HEK293 (cell line): ENCODE measurements around the gene CYB5RL.

Experiments
- CTCF ChIA-PET: fragments of 350-600 bp; formaldehyde crosslinking; extraction: SDS; loops from one replicate; lab custom pipeline; 2021; ENCODE audit warnings: antibody characterized with exemption; lab: Yijun Ruan, JAX
- POLR2A ChIA-PET: fragments of 300-600 bp; formaldehyde crosslinking; extraction: SDS; loops from one replicate; lab custom pipeline; 2020; ENCODE audit warnings: antibody characterized with exemption, inconsistent platforms; lab: Yijun Ruan, JAX
- H3K27ac ChIP-seq: fragments of 200-500 bp; sonication (Bioruptor generic); 2 replicates; pipeline ENCODE4 v1.5.1; 2014; ENCODE audit warnings: low read depth, low read length, control low read depth, inconsistent platforms; ENCODE audit errors: extremely low read depth
- H3K36me3 ChIP-seq, 2 experiments: fragments of 200-500 bp in 1 of 2; sonication (Bioruptor generic) in 1 of 2; 1 replicate in 1 of 2; 2 replicates in 1 of 2; pipeline ENCODE4 v1.5.1; 2014 to 2017; ENCODE audit warnings: inconsistent platforms in 2 of 2, low read length in 2 of 2; ENCODE audit not compliant: control insufficient read depth in 2 of 2, insufficient read depth in 1 of 2
- H3K4me1 ChIP-seq: fragments of 200-500 bp; sonication (Bioruptor generic); 2 replicates; pipeline ENCODE4 v1.5.1; 2014; ENCODE audit warnings: mild to moderate bottlenecking, low read length, inconsistent platforms; ENCODE audit not compliant: control insufficient read depth, insufficient read depth
- H3K4me3 ChIP-seq: 2 replicates; pipeline ENCODE4 v1.5.1; 2011; ENCODE audit warnings: low read depth, mild to moderate bottlenecking, control low read depth, low read length, moderate library complexity
- H3K9me3 ChIP-seq: fragments of 200-500 bp; sonication (Bioruptor generic); 2 replicates; pipeline ENCODE4 v1.5.1; 2014; ENCODE audit warnings: low read depth, low read length, inconsistent platforms; ENCODE audit not compliant: control insufficient read depth, insufficient read depth
- MEIS1 ChIP-seq: sonication (generic); formaldehyde crosslinking; IDR thresholded peaks from 2 replicates; pipeline ENCODE4 v1.8.1; 2022; ENCODE audit warnings: missing genetic modification reagents, mild to moderate bottlenecking, borderline replicate concordance
- SETDB1 ChIP-seq: IDR thresholded peaks from one replicate; pipeline ENCODE4 v1.6.1; 2017; ENCODE audit warnings: mild to moderate bottlenecking, low read length, moderate library complexity, mixed read lengths; ENCODE audit not compliant: insufficient read length
- SP3 ChIP-seq: fragments of 450-650 bp; formaldehyde crosslinking; IDR thresholded peaks from 2 replicates; pipeline ENCODE4 v1.5.1; 2016; ENCODE audit warnings: missing biosample characterization, missing genetic modification characterization
- ZBTB1 ChIP-seq: fragments of 450-650 bp; formaldehyde crosslinking; IDR thresholded peaks from 2 replicates; pipeline ENCODE4 v1.5.1; 2016; ENCODE audit warnings: missing biosample characterization, missing genetic modification characterization
- ZNF10 ChIP-seq: fragments of 450-650 bp; formaldehyde crosslinking; IDR thresholded peaks from 2 replicates; pipeline ENCODE4 v1.5.1; 2017; ENCODE audit warnings: missing biosample characterization, missing genetic modification characterization
- ZNF16 ChIP-seq: fragments of 450-650 bp; formaldehyde crosslinking; IDR thresholded peaks from 2 replicates; pipeline ENCODE4 v1.5.1; 2016; ENCODE audit warnings: low read depth, missing biosample characterization, missing genetic modification characterization
- ZNF2 ChIP-seq: fragments of 450-650 bp; formaldehyde crosslinking; IDR thresholded peaks from 2 replicates; pipeline ENCODE4 v1.5.1; 2016; ENCODE audit warnings: missing biosample characterization, missing genetic modification characterization
- ZNF211 ChIP-seq: fragments of 450-650 bp; formaldehyde crosslinking; IDR thresholded peaks from 2 replicates; pipeline ENCODE4 v1.5.1; 2016; ENCODE audit warnings: low read depth, missing biosample characterization, missing genetic modification characterization
- ZNF23 ChIP-seq: fragments of 450-650 bp; formaldehyde crosslinking; IDR thresholded peaks from 2 replicates; pipeline ENCODE4 v1.5.1; 2016; ENCODE audit warnings: missing biosample characterization, missing genetic modification characterization, borderline replicate concordance
- ZNF248 ChIP-seq: fragments of 450-650 bp; formaldehyde crosslinking; IDR thresholded peaks from 2 replicates; pipeline ENCODE4 v1.5.1; 2017; ENCODE audit warnings: missing biosample characterization, missing genetic modification characterization
- ZNF404 ChIP-seq: fragments of 450-650 bp; formaldehyde crosslinking; IDR thresholded peaks from 2 replicates; pipeline ENCODE4 v1.5.1; 2017; ENCODE audit warnings: missing biosample characterization, missing genetic modification characterization
- ZNF48 ChIP-seq: fragments of 450-650 bp; formaldehyde crosslinking; IDR thresholded peaks from 2 replicates; pipeline ENCODE4 v1.5.1; 2016; ENCODE audit warnings: missing biosample characterization, missing genetic modification characterization
- ZNF529 ChIP-seq: fragments of 450-650 bp; formaldehyde crosslinking; IDR thresholded peaks from 2 replicates; pipeline ENCODE4 v1.5.1; 2017; ENCODE audit warnings: missing genetic modification characterization, missing biosample characterization; ENCODE audit not compliant: insufficient replicate concordance
- ZNF530 ChIP-seq: fragments of 450-650 bp; formaldehyde crosslinking; IDR thresholded peaks from 2 replicates; pipeline ENCODE4 v1.5.1; 2016; ENCODE audit warnings: low read depth, missing biosample characterization, missing genetic modification characterization
- ZNF664 ChIP-seq: fragments of 450-650 bp; formaldehyde crosslinking; IDR thresholded peaks from 2 replicates; pipeline ENCODE4 v1.5.1; 2016; ENCODE audit warnings: missing biosample characterization, missing genetic modification characterization
- TF ChIP-seq, protein P1 (sequence below): sonication (generic); formaldehyde crosslinking; IDR thresholded peaks from 2 replicates; pipeline ENCODE4 v1.8.1; 2022; ENCODE audit warnings: mild to moderate bottlenecking, moderate library complexity, missing genetic modification reagents
- TF ChIP-seq, protein P2 (sequence below): fragments of 450-650 bp; formaldehyde crosslinking; IDR thresholded peaks from 2 replicates; pipeline ENCODE4 v1.5.1; 2016; ENCODE audit warnings: missing biosample characterization, missing genetic modification characterization
- TF ChIP-seq, protein P3 (sequence below): fragments of 450-650 bp; formaldehyde crosslinking; IDR thresholded peaks from 2 replicates; pipeline ENCODE4 v1.5.0; 2017; ENCODE audit warnings: missing biosample characterization, missing genetic modification characterization, borderline replicate concordance
- TF ChIP-seq, protein P4 (sequence below): fragments of 450-650 bp; formaldehyde crosslinking; IDR thresholded peaks from 2 replicates; pipeline ENCODE4 v1.5.1; 2017; ENCODE audit warnings: missing biosample characterization, missing genetic modification characterization

CYB5RL gene

DNA sequence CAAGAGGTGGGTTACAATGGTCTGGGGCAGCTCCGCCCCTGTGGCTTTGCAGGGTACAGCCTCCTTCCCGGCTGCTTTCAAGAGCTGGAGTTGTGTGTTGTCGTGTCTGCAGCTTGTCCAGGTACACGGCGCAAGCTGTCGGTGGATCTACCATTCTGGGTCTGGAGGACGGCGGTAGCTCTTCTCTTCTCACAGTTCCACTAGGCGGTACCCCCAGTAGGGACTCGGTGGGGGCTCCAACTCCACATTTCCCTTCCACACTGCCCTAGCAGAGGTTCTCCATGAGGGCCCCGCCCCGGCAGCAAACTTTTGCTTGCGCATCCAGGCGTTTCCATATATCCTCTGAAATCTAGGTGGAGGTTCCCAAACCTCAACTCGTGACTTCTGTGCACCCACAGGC, 34.7 kb downstream of the CYB5RL start:
- Histone ChIP-seq H3K9me3 (no peaks in the 10 kb centered on the region), H3K36me3 (no peaks in the 10 kb centered on the region), H3K4me1 (no peaks in the 10 kb centered on the region; the same call in 1 of the 2 replicates), H3K27ac (no peak overlapping the region), H3K4me3 (no peak overlapping the region)
- CTCF ChIA-PET: no interaction called here
- no peak for TF ChIP-seq SP3 (tag by site-specific recombination)
- TF ChIP-seq MEIS1 (CRISPR knock-in tag): no peak
- no peak for TF ChIP-seq ZNF23 (tag by site-specific recombination)
- TF ChIP-seq ZNF664: no peak
- no peak for TF ChIP-seq ZNF16
- TF ChIP-seq ZNF404 (tag by site-specific recombination): no peak
- TF ChIP-seq, protein P1, sequence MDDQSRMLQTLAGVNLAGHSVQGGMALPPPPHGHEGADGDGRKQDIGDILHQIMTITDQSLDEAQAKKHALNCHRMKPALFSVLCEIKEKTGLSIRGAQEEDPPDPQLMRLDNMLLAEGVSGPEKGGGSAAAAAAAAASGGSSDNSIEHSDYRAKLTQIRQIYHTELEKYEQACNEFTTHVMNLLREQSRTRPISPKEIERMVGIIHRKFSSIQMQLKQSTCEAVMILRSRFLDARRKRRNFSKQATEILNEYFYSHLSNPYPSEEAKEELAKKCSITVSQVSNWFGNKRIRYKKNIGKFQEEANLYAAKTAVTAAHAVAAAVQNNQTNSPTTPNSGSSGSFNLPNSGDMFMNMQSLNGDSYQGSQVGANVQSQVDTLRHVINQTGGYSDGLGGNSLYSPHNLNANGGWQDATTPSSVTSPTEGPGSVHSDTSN (CRISPR knock-in tag): no peak
- TF ChIP-seq ZNF2 (tag by site-specific recombination): no peak
- TF ChIP-seq ZNF529 (tag by site-specific recombination): no peak
- TF ChIP-seq ZNF248: no peak
- no peak for TF ChIP-seq SETDB1
- TF ChIP-seq ZBTB1 (tag by site-specific recombination): no peak
- TF ChIP-seq ZNF10 (tag by site-specific recombination): no peak
- TF ChIP-seq ZNF211 (tag by site-specific recombination): no peak
- TF ChIP-seq, protein P2, sequence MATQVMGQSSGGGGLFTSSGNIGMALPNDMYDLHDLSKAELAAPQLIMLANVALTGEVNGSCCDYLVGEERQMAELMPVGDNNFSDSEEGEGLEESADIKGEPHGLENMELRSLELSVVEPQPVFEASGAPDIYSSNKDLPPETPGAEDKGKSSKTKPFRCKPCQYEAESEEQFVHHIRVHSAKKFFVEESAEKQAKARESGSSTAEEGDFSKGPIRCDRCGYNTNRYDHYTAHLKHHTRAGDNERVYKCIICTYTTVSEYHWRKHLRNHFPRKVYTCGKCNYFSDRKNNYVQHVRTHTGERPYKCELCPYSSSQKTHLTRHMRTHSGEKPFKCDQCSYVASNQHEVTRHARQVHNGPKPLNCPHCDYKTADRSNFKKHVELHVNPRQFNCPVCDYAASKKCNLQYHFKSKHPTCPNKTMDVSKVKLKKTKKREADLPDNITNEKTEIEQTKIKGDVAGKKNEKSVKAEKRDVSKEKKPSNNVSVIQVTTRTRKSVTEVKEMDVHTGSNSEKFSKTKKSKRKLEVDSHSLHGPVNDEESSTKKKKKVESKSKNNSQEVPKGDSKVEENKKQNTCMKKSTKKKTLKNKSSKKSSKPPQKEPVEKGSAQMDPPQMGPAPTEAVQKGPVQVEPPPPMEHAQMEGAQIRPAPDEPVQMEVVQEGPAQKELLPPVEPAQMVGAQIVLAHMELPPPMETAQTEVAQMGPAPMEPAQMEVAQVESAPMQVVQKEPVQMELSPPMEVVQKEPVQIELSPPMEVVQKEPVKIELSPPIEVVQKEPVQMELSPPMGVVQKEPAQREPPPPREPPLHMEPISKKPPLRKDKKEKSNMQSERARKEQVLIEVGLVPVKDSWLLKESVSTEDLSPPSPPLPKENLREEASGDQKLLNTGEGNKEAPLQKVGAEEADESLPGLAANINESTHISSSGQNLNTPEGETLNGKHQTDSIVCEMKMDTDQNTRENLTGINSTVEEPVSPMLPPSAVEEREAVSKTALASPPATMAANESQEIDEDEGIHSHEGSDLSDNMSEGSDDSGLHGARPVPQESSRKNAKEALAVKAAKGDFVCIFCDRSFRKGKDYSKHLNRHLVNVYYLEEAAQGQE (tag by site-specific recombination): no peak
- no peak for TF ChIP-seq ZNF48 (tag by site-specific recombination)
- no peak for TF ChIP-seq ZNF530 (tag by site-specific recombination)
- TF ChIP-seq, protein P3, sequence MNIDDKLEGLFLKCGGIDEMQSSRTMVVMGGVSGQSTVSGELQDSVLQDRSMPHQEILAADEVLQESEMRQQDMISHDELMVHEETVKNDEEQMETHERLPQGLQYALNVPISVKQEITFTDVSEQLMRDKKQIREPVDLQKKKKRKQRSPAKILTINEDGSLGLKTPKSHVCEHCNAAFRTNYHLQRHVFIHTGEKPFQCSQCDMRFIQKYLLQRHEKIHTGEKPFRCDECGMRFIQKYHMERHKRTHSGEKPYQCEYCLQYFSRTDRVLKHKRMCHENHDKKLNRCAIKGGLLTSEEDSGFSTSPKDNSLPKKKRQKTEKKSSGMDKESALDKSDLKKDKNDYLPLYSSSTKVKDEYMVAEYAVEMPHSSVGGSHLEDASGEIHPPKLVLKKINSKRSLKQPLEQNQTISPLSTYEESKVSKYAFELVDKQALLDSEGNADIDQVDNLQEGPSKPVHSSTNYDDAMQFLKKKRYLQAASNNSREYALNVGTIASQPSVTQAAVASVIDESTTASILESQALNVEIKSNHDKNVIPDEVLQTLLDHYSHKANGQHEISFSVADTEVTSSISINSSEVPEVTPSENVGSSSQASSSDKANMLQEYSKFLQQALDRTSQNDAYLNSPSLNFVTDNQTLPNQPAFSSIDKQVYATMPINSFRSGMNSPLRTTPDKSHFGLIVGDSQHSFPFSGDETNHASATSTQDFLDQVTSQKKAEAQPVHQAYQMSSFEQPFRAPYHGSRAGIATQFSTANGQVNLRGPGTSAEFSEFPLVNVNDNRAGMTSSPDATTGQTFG (tag by site-specific recombination): no peak
- TF ChIP-seq, protein P4, sequence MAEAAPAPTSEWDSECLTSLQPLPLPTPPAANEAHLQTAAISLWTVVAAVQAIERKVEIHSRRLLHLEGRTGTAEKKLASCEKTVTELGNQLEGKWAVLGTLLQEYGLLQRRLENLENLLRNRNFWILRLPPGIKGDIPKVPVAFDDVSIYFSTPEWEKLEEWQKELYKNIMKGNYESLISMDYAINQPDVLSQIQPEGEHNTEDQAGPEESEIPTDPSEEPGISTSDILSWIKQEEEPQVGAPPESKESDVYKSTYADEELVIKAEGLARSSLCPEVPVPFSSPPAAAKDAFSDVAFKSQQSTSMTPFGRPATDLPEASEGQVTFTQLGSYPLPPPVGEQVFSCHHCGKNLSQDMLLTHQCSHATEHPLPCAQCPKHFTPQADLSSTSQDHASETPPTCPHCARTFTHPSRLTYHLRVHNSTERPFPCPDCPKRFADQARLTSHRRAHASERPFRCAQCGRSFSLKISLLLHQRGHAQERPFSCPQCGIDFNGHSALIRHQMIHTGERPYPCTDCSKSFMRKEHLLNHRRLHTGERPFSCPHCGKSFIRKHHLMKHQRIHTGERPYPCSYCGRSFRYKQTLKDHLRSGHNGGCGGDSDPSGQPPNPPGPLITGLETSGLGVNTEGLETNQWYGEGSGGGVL (tag by site-specific recombination): no peak
- POLR2A ChIA-PET: no interaction called here
